ENCODE results near the gene ITIH3.

ITIH3 gene

GRCh38 chr3:52829906-52830463 is 35.4 kb downstream of the ITIH3 start:
- DNase-seq = no peak

DNA sequence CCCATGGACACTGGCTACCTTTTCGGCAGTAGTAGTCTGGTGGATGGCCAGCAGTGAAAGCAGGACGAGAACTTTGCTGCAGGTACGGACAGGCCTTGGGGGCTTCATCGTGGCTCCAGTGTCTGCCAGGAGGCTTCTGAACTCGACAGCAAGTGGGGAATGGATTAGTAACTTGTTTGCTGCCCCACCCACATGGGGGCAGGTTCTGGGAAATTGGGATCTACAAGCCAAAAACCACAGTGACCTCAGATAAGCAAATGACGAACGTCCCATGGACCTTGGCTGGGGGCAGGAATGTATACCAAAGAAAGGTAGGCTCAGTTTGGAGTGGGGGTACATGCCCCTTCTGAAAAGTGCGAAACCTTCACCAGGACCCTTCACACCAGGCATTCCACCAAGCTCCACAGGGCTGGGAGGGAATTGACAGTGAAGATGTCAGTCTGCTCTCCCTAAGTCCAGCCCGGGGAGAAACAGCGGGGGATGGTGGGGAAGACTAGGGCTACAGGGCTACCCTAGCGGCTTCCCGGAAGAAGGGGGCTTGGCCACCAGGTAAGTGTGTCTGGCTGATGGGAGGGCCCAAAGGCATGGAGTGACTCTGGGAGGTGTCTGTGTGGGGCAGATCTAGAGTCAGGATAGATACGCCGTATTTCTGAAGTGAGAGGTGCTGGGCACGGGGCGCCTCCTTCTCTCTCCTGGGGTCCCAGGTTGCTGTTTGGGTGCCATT is 36.1 kb downstream of the ITIH3 start, which contains the start of gene ITIH4:
ITIH4 (minus strand) TSS at position 138 of the 724 bp plus-strand sequence; CDS start at position 108, 30 bp downstream.
- DNase-seq = no peak

DNA sequence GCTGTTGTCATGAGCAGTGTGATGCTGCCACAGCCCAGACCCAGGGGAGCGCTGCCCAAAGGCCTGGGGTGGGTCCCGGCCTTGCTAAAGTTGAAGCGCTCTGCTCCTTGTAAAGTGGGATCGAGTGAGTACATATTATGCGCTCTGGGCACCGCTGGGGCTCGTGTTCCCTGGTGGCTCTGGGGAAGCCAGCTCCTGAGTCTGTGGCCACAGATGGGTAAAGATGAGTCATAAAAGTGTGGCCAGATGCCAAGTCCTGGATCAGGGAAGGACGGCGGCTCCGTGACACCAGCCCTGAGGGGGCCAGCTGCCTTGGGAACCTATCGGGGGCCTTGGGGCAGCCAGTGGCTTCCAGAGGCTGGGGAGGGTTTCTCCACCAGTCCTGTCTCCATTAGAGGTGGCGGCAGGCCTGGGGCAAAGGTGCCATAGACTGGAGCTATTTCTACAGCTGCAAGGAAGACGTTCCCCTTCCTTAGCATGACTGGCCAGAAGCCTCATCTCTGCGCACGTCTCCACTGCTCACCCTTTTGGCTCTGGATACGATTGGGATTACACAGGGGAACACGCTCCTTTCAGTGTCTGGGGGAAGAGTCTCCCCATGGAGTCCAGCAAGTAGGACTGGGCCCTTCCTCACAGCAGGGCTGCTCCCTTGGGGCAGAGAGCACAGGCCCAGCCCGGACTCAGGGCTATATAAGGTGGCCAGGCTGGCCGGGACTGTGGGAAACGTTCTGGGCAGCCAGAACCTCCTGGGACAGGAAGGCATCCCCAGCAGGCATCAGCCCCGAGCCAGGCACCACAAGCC is 37.1 kb downstream of the ITIH3 start:
- DNase-seq = no peak

GRCh38 chr3:52833202-52833601 is 38.6 kb downstream of the ITIH3 start:
- no peak for DNase-seq

GRCh38 chr3:52834871-52835501 is 40.4 kb downstream of the ITIH3 start, which contains the start of gene MUSTN1:
Gene MUSTN1, minus strand, starts transcription at chr3:52835019. Its CDS starts 71 bp downstream, at chr3:52834948.
- no peak for DNase-seq

DNA sequence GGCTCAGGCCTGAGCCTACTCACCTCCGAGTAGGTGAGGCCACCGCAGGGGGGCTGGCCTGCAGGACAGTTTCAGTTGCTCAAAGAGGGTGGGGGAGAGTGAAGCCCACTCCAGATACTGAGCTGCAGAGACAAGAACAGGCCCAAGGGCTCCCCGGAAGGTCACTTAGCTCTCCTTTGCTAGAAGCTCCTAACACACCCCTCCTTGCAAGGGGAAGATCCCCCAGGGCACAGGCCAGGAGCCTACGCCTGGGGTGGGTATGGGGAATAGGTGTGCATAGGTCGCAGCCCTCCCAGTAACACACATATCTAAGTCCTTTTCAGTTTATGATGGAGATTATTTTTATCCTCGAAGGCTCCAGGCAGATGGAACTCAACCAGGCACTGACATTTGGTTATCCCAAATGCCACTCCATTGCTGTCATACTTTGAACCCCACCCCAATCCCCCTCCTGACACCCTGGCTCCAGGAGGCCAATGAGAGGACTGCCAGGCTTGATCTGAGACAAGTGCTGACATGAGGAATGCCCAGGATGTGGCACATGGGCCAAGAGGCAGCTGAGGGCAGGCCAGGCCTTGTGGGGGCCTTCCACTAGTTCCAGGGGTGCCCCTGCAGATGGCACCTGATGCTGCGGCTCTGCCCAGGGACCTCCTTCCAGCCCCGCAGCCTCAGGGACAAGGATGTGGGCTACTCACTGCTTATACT is 41.3 kb downstream of the ITIH3 start:
- DNase-seq = no peak

DNA sequence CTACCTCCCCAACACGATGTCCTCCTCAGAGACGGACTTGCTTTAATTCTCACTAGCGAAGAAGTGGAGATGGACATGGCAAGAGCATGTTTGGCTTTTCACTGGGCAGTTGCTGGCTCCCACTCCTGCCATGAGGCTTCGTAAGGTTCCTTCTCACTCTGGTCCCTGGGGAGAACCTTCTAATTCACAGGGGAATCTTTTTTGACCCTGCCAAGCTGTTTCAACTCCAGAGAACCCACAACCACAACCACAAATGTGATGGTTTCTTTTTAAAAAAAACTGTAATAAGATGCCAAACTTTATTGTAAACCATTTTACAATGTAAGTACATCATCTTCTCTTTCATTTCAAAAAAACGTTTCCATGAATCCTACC is 41.9 kb downstream of the ITIH3 start:
- DNase-seq = no peak

GRCh38 chr3:52836986-52837385 is 42.4 kb downstream of the ITIH3 start:
- DNase-seq = no peak

GRCh38 chr3:52838561-52839267 is 44.1 kb downstream of the ITIH3 start:
- DNase-seq = no peak

DNA sequence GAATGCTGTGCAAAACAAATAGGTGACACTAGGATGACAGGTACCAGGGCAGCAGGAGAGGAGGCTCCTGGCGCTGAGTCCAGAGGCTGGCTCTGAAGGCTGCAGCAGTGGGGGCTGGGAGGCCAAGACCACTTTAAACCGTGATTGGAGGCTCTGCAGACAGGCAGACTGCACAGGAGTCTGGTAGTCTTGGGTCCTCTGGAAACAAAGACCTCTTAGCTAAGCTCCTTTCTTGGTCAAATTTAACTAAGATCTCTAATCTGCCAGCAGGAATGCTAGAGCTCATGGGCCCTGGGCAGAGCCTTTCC is 44.6 kb downstream of the ITIH3 start:
- DNase-seq = no peak

GRCh38 chr3:52839892-52840545 is 45.4 kb downstream of the ITIH3 start:
- no peak for DNase-seq

DNA sequence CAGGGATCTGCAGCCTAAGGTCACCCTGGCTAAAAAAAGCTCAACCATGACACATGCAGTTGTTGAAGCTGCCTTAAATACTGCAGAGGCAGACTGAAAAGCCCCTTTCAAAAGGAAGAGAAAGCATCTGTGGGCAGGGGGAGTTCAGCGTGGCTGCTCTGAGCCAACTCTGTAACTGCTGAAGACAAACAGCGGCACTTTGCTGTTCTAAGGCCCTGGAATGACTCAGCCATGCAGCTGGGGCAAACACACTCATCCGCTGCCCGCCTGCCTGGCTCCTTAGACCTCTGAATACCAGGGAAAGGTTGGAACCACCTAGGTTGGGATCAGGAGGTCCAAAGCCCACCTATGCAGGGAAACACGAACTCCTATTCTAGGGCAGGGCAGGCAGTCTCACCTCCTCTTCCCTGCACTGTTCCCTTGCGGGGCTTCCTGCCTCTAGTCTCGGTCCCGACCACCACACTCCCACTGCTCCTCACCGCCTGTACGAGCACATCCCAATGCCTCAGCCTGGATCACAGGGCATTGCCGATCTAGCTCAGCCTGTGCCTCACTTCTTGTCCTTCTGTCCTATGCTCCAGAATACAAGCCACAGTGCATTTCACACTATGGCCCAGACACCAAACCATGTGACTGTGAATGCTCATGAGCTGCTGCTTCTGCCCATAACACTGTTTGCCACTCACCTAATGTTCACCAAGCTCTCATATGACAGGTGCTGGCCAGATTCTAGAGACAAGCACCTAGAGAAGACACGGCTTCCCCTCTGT is 46.8 kb downstream of the ITIH3 start:
- DNase-seq = no peak

GRCh38 chr3:52841981-52842340 is 47.4 kb downstream of the ITIH3 start:
- no peak for DNase-seq

GRCh38 chr3:52842424-52842823 is 47.8 kb downstream of the ITIH3 start:
- DNase-seq = no peak

DNA sequence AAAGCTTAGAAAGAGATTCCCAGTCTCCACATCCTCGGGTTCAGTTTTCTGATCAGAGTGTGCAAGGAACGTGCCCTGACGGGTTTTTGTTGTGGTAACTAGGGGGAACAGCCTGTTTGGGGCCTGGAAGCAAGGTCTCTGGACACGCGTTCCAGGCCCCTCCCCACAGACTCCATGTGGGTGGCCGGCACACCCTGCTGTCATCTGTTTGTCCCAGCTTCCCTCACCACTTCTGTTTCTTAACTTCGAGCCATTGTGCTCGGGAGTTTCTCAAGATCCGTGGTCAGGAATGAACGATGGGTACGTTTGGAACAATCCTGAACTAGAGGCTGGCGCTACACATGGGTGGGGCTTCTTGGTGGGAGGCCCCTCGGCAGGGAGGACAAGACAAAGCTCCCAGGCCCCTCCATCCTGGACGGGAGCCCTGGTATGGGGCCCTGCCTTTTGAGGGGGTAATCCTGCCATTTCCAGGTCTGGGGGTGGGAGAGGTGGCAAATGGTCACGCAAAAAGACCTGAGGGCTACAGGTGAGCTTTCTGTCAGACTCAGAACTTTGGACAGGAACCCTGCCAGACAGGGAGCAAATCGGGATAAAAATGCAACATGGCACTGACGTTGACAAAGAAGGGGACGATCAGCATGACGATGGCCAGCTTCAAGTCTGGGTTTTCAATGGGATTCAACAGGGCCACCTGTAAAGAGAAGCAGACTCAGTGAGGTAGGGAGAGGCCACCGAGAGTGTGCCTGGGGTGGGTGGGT is 48.7 kb downstream of the ITIH3 start:
- no peak for DNase-seq

DNA sequence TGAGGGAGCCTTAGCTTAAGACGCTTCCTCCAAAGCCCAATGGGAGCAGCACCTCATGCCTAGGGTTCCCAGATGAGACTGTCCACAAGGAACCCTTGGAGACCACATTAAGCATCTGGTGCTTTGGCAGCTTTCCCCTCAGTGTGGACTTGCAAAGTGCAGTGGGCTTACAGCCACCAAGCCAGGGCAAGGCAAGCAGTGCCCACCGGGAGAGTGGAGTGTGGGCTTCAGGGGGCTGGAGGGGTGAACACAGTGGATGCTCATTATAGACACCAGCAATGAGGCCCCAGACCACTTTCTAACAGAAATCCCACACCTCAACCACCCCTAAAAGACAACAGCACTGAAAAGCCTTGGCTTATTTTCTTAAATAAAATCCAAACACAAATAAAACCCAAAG is 49.3 kb downstream of the ITIH3 start:
- DNase-seq = no peak

DNA sequence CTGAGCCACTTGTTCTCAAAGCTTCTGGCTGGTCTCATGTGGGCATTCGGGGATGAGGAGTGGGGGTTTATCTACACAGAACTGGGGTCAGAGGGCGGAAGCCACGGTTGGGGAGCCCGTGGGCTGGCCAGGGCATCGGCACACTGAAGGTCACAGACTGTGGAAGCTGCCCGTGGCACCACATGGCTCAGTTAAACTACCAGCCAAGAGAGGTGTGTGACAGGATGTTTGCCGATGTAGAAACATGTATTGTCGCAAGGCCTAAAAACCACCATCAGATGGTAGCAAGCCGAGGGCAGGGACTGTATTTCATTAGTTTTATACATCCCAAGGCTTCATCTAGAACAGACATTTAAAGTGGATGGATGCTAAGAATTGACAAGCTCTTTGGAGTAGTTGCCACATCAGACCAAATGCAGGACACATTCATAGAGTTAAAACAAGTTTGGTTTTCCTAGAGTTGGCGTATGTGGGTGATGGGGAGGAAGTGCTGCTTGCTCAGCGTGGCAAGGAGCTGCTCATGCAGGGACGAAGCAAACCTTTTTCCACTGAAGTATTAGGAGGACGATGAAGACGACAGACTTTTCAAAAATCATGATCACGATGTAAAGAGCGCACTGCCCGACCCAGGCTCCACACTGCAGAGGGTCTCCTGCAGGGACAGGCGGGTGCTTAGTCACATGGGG is 49.8 kb downstream of the ITIH3 start:
- no peak for DNase-seq

DNA sequence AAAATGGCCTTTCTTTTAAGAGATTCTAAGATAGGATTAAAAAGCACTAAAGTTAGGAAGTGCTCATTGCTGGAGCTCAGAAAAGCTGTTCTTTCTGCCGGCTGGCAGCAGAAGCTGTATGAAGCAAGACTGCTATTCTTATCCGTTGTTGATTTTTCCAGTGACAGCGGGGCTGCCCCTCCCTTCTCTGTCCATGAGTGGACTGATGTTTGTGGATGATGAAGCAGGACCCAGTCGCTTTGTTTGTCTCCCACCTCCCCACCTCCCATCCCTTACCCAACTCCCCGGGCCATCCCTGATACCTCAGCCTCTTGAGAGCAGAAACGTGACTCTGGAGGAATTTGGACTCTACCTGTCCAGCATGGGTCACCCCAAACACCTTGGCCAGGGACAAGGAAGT is 50.6 kb downstream of the ITIH3 start:
- no peak for DNase-seq

DNA sequence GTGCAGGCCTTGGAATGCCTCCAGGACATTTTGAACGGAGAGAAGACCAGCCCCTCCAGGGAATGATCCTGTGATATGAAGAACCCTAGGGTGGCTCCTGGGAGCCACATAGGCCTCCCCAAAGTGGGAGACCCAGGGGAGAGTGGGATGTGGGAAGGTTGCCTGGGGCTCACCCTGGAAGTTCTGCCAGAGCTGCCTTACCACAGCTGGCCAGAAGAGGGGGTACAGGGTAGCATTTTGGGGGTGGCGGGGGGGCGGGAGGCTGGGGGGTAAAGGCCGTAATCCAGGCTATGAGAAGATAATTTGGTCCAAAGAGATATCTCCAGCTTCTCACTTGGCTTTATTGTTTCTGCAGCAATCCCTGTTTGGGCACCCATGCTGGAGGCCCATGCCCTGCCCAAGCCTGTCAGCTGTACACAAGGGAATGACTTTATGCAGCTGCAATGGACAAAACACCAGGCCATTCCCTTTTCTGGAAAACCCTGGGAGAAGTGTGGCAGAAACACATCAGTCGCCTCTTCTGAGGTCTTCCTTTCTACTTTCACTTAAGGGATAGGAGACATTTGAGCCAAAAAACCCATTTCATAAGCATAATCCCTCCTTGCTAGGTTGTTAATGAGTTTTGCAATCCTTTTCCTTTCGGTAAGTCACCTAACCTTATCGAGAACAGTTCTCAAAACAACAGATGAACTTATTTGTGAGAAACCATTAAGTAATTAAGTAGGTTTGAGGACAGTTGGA is 51.3 kb downstream of the ITIH3 start:
- peak; percentile 31 for DNase-seq
